ENCODE measurements around the gene FAM78A.

DNA sequence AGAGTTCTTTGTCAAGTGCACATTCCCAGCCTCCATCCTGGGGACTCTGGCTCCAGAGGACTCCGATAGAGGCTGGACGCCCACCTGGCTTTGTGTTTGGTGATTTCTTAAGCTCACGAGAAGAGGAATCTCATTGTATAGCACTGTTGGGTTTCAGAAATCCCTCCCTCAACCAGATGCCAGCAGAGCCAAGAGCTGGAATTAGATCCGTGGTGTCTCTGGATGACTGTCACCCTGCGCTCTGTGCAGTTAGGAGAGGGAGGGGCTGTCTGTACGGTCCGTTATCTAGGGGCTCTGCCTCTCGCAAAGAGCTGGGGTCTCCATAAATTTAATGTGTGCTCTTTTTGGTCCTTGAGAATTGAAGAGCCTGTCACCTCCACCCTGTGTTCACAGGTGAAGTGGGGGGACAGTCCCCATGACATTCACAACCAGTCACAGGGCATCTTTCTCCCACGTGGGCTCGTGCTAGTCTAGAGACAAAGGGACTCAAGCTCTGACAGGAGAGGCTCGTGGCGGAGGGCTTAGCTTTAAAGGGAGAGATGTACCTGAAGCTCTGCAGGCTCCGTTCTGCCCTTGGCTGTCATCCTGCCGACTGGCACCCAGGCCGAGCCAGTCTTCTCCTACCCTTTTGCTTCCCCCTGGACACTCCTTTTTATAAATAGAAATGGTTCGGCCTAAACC is 41.4 kb downstream of the FAM78A start:
- TF ChIP-seq, protein P1, sequence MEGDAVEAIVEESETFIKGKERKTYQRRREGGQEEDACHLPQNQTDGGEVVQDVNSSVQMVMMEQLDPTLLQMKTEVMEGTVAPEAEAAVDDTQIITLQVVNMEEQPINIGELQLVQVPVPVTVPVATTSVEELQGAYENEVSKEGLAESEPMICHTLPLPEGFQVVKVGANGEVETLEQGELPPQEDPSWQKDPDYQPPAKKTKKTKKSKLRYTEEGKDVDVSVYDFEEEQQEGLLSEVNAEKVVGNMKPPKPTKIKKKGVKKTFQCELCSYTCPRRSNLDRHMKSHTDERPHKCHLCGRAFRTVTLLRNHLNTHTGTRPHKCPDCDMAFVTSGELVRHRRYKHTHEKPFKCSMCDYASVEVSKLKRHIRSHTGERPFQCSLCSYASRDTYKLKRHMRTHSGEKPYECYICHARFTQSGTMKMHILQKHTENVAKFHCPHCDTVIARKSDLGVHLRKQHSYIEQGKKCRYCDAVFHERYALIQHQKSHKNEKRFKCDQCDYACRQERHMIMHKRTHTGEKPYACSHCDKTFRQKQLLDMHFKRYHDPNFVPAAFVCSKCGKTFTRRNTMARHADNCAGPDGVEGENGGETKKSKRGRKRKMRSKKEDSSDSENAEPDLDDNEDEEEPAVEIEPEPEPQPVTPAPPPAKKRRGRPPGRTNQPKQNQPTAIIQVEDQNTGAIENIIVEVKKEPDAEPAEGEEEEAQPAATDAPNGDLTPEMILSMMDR (conservative IDR thresholded peaks at IDR 0.05; ENCODE audit: low read length), result no peak
- no peak for TF ChIP-seq EZH2phosphoT487 (IDR thresholded peaks at IDR 0.05; ENCODE audit: borderline replicate concordance)
